ENCODE measurements around the gene H2BK1.

- TF ChIP-seq CTCF (conservative IDR thresholded peaks at IDR 0.05 in 1 of 2, IDR thresholded peaks at IDR 0.05 in 1 of 2; ENCODE audit: low read depth in 1 of 2, low read length in 2 of 2) (no peak), EZH2 (IDR thresholded peaks at IDR 0.05; ENCODE audit: low read length, missing control alignments) (no peak)
Observed at GRCh38 chr7:151249732-151250072, 39.4 kb upstream of the H2BK1 start.

All from fibroblast of lung (primary cell).